Measurements from ENCODE around the gene TRIOBP. TPM values are rescaled to one million over a fixed set of nuclear protein-coding genes. Genes with fewer than 3 reads are reported as not detected.

The TRIOBP gene
- total RNA-seq, 1 experiment from 2014 or later: 28.7 TPM

DNA sequence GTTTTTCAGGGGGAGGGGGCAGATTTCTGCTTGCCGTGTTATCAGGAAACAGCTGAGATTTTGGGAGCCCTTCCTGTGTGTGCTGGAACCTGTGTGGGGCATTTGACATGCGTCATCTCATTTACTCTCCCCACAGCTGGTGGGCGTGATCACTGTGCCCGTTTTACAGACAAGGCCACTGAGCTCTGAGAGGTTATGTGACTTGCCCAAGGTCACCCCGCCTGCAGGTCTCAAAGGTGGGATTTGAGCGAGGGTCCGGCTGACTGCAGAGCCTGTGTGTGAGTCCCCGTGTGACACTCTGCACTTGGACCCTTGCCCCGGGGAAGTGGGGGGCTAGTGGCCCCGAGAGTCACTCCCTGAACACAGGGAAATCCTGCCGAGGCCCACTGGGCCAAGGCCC lies 62.4 kb downstream of the TRIOBP start:
- no TSS peak for BruUV-seq (replicated peaks)
- Histone ChIP-seq H3K36me3 (ENCODE audit: insufficient read depth, low read length, poor library complexity, severe bottlenecking) (peaks cover 40% of the 10 kb centered on the region), H3K27me3 (replicated peaks; ENCODE audit: insufficient read depth, low read depth, low read length, poor library complexity) (no peaks in the 10 kb centered on the region), H3K27ac (ENCODE audit: low read depth, low read length, poor library complexity, severe bottlenecking) (no peak overlapping the region), H3K4me1 (ENCODE audit: insufficient read depth, low read length, poor library complexity, severe bottlenecking) (no peaks in the 10 kb centered on the region), H3K9me3 (ENCODE audit: low read depth, low read length, poor library complexity, severe bottlenecking) (no peaks in the 10 kb centered on the region), H3K4me3 (ENCODE audit: low read depth, low read length, poor library complexity, severe bottlenecking) (no peak overlapping the region)
- intact Hi-C loops (cut with micrococcal nuclease; ENCODE audit: unreplicated experiment): no loop called here
- no peak for DNase-seq (ENCODE audit: low spot score)
- TF ChIP-seq EZH2 (IDR thresholded peaks at IDR 0.05; ENCODE audit: borderline replicate concordance, low read depth, low read length, poor library complexity, severe bottlenecking): no peak
- TF ChIP-seq, protein P1, sequence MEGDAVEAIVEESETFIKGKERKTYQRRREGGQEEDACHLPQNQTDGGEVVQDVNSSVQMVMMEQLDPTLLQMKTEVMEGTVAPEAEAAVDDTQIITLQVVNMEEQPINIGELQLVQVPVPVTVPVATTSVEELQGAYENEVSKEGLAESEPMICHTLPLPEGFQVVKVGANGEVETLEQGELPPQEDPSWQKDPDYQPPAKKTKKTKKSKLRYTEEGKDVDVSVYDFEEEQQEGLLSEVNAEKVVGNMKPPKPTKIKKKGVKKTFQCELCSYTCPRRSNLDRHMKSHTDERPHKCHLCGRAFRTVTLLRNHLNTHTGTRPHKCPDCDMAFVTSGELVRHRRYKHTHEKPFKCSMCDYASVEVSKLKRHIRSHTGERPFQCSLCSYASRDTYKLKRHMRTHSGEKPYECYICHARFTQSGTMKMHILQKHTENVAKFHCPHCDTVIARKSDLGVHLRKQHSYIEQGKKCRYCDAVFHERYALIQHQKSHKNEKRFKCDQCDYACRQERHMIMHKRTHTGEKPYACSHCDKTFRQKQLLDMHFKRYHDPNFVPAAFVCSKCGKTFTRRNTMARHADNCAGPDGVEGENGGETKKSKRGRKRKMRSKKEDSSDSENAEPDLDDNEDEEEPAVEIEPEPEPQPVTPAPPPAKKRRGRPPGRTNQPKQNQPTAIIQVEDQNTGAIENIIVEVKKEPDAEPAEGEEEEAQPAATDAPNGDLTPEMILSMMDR (conservative IDR thresholded peaks at IDR 0.05; ENCODE audit: low read depth, low read length): no peak
- POLR2A ChIA-PET (ENCODE audit: low non-redundant PET): no interaction called here
- CTCF ChIA-PET: no interaction called here

DNA sequence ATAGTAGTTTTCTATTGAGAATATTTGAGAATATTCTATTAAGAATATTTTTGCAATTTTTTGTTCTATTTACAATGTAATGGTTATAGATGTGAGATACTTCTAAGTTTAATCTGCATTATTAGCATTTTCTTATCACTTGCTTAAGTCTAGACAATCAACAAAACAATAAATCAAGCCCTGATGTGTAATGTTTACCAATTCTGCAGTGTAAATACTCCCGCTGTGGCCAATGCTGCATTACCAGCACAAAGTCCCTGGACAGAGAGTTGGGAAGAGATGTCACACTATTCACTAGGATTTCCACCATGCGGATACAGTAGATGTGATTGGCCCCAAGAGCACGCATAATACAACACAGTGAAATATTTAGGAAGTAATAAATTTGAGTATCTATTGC lies 63.3 kb downstream of the TRIOBP start:
- ChIA-PET POLR2A (ENCODE audit: low non-redundant PET) (no interaction called here), CTCF (no interaction called here)
- no peak for DNase-seq (ENCODE audit: low spot score)
- Histone ChIP-seq H3K4me3 (ENCODE audit: low read depth, low read length, poor library complexity, severe bottlenecking) (no peak overlapping the region), H3K4me1 (ENCODE audit: insufficient read depth, low read length, poor library complexity, severe bottlenecking) (no peaks in the 10 kb centered on the region), H3K27ac (ENCODE audit: low read depth, low read length, poor library complexity, severe bottlenecking) (no peak overlapping the region), H3K36me3 (ENCODE audit: insufficient read depth, low read length, poor library complexity, severe bottlenecking) (peaks cover 35% of the 10 kb centered on the region), H3K27me3 (replicated peaks; ENCODE audit: insufficient read depth, low read depth, low read length, poor library complexity) (no peaks in the 10 kb centered on the region), H3K9me3 (ENCODE audit: low read depth, low read length, poor library complexity, severe bottlenecking) (no peaks in the 10 kb centered on the region)
- TF ChIP-seq EZH2 (IDR thresholded peaks at IDR 0.05; ENCODE audit: borderline replicate concordance, low read depth, low read length, poor library complexity, severe bottlenecking): no peak
- TF ChIP-seq, protein P1 (conservative IDR thresholded peaks at IDR 0.05; ENCODE audit: low read depth, low read length): no peak
- BruUV-seq (replicated peaks): no TSS peak
- intact Hi-C loops (cut with micrococcal nuclease; ENCODE audit: unreplicated experiment): no loop called here

DNA sequence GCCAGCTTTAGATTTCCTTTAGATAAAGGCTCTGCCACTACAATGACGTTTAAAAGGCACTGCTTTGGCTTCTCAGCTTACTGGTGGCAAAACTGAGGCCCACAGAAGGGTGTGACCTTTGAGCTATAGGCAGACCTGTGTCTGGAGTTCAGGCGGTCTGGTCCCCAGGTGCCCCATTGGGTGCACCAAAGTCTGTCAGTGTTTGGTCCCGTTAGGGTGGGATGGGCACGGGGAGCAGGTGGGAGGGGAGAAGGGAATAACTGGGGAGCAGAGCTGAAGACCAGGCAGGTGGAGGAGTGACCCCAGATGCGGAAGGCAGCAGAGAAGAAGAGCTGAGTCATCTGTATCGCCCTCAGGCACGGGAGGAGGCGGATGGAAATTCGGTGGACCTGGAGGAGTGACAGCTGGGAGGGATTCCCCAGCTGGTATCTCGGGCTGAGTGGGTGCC lies 65.6 kb downstream of the TRIOBP start:
- H3K4me3 ChIP-seq (ENCODE audit: low read depth, low read length, poor library complexity, severe bottlenecking): no peak overlapping the region
- TF ChIP-seq, protein P1 (conservative IDR thresholded peaks at IDR 0.05; ENCODE audit: low read depth, low read length): no peak
- TF ChIP-seq EZH2 (IDR thresholded peaks at IDR 0.05; ENCODE audit: borderline replicate concordance, low read depth, low read length, poor library complexity, severe bottlenecking): no peak
- DNase-seq (ENCODE audit: low spot score): no peak
- POLR2A ChIA-PET (ENCODE audit: low non-redundant PET): interaction anchor here (0.7 kb wide), 1 partner anchor 142 kb away, joined by 3 read pairs; no protein-coding TSS in a partner anchor
- intact Hi-C loops (cut with micrococcal nuclease; ENCODE audit: unreplicated experiment): no loop called here
- H3K9me3 ChIP-seq (ENCODE audit: low read depth, low read length, poor library complexity, severe bottlenecking): no peaks in the 10 kb centered on the region
- no peaks in the 10 kb centered on the region for H3K27me3 ChIP-seq (replicated peaks; ENCODE audit: insufficient read depth, low read depth, low read length, poor library complexity)
- BruUV-seq (replicated peaks): no TSS peak
- H3K27ac ChIP-seq (ENCODE audit: low read depth, low read length, poor library complexity, severe bottlenecking): no peak overlapping the region
- no peaks in the 10 kb centered on the region for H3K4me1 ChIP-seq (ENCODE audit: insufficient read depth, low read length, poor library complexity, severe bottlenecking)
- H3K36me3 ChIP-seq (ENCODE audit: insufficient read depth, low read length, poor library complexity, severe bottlenecking): peaks cover 28% of the 10 kb centered on the region
- CTCF ChIA-PET: no interaction called here
